Muscle of back (tissue), 11 donors: ENCODE results near the gene PRSS27. TPM values are rescaled to one million over a fixed set of nuclear protein-coding genes. Genes with fewer than 3 reads are reported as not detected.
A peak's percentile ranks its signal among the peaks of the same experiment; 100 is the strongest.
"Not testable (repeated sequence)": the region's sequence is repeated elsewhere in the genome, so short reads cannot be mapped to it uniquely, and the experiment has no call there.

Experiments
- DNase-seq, 3 donors: peaks; one replicate each; pipeline versions ENCODE4 v3.0.0 to v3.0.0-alpha.2; 2013
- polyA plus RNA-seq, 10 donors: library from polyadenylated mRNA; unstranded; fragments of 120-200 nt; gene quantifications; one replicate each; pipeline ENCODE4 v1.2.1, GENCODE V29; 2013; ENCODE audit not compliant: insufficient read length in 10 of 10

PRSS27 gene
- polyA plus RNA-seq, 10 donors = 0.86 to 1.6 (median 1.2) TPM

DNA sequence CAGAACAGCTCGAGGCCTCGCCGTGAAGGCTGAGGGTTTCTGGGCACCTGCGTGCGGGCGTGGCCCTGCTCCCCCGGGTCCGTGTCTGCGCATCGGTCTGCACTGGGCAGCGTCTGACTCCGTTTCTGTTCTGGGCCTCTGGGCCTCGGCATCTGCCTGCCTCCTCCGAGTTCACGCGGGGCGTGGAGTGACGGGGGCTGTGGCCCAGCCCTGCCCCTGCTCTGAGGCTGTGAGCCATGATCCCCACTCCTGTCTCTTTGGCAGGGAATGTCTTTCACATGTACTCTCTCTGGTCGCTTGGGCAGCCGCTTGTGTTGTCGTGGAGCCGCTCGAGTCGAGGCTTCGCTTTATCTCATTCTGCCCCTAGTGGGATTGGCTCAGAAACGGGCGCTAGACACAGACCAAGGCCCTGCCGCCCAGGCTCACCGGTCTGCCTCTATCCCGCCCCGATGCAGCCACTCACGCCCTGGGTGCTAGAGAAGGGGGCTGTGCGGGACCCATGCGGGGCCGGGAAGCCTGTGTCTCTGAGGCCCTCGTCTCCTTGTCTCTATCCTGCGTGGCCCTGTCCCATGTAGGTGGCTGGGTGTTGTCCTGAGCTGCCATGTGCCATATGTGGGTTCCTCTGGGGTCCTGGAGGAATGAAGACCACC, 23.3 kb downstream of the PRSS27 start:
- not testable (repeated sequence) for DNase-seq

- DNase-seq = peak; percentile 38 to 63 (median 40)
Measured at GRCh38 chr16:2692948-2693651, 26.9 kb downstream of the PRSS27 start.

GRCh38 chr16:2692251-2692947, 27.6 kb downstream of the PRSS27 start:
- peak; percentile 40 to 63 (median 41) for DNase-seq

GRCh38 chr16:2691491-2692248, 28.4 kb downstream of the PRSS27 start:
- DNase-seq = peak in 2 of 3 donors; percentile 20 to 22

GRCh38 chr16:2690852-2691251, 29.2 kb downstream of the PRSS27 start:
- no peak for DNase-seq

DNA sequence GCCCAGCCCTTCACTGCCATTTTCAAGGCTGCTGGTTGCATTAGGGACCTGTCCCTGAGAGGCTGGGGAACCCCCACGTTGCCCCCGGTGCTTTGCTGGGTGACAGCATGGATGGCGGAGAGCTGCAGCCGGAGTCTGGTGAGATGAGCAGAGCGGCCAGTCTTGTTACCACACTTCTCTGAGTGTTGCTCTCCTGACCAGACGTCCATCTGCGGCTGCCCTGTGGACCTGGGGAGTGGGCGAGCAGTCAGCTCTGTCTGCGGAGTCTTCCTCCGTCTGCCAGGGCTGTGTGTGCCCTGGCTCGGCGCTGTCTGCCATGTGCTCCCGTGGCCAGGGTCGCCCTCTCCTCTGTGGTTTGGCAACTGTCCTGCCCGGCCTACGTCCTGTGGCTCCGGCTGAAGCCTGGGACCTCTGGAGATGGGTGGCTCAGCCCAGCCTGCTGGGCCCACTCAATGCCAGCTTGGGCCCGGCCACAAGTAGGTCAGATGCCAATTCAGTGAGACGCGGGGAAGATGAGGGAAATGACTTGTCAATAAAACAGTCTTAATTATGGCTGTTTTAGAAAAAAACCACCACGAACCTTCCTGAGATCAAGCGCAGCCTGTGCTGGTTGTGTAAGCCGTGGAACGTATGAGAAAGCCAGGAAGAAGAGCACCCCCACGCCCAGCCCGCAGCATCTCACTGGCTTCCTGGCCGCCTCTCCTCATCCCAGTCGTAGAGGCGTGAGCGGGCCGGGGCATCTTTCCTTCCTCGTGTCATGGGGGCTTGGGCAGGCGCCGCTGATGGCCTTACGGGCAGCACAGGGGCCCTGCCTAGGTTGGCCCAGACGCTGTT, 29.8 kb downstream of the PRSS27 start:
- DNase-seq = no peak

DNA sequence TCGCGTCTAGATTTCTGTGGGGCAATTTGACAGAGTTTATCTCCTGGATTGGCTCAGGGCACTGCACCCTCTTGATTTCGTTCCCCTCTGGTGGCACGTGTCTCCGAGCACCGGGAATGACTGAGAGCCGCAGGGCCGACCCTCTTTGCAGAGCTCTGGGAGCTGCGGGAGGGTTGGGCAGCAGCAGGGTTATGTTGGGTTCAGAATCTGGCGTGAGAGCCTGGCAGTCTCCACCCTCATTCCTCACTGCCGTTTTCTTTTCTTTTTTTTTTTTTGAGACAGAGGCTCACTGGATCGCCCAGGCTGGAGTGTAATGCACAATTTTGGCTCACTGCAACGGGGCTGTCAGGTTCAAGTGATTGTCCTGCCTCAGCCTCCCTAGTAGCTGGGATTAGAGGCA, 30.6 kb downstream of the PRSS27 start:
- not testable (repeated sequence) for DNase-seq

DNA sequence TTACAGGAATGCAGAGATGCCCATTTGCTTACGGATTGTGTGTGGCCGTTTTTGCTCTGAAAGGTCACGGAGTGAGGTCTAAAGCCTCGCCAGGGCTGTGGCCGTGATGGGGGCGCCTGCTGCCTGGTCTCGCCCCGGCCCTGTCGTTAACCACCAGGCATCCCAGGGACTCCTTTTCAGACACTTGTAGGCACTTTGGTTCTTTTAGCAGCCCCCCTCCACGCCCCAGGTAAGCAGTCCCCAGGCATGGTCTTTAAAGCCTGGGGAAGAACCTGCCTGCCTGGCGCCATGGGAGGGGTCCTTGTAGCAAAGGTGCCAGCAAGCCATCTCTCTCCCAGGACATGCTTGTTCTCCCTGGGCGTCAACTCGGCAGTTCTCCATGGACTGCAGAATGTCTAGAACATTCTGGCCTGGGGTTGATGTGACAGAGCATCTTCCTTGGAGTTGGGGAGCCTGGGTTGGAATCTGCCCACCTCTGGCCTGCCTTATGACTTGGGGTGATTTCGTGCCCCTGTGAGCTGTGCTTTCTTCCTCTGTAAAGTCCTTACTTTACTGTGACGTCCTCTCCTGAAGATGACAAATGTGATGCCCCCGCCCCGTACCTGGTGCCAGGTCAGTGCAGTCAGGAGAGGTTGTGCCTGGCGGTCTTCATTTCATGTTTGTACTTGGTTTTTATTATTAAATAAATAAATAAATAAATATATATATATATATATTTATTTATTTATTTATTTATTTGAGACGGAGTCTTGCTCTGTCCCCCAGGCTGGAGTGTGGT, 32.3 kb downstream of the PRSS27 start:
- no peak for DNase-seq

- peak in 2 of 3 donors; percentile 25 to 31 for DNase-seq
Measured at GRCh38 chr16:2686912-2687507, 33.0 kb downstream of the PRSS27 start.

DNA sequence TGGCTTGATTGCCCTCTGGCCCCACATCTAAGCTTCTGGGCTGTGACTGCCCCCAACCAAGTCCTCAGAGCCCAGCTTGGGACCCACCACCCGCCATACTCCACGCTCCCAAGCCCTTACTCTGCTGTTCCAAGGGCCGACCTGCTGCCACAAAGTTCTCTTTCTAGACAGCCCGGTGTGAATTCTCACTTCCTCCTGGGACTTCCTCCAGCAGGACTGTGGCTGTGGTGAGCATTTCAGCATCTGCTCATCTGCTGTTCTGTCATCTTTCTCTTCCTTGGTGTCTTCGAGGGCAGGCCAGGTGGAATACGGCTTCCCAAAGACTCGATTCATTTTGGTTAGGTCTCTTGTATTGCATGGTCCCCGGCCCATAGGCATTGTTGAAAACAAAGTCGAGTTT, 33.9 kb downstream of the PRSS27 start:
- DNase-seq = not testable (repeated sequence)

DNA sequence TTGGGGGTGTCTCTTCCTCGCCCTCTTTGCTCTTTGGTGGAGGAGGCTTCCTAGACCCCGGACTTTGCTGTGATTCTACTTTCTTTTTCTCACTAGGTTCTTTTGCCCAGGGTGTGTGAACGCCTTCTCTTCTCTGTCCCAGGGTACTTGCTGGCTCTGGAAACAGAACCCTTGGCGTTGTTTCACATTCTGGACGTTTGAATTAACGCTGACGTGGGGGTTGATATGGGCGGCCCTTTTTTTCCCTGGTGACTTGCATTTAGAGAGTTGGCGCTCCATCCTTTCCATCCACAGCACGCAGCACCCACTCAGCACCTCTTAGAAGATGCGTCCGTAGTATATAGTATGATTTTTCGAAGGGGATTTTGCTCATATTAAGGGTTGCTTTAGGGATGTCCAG, 37.0 kb downstream of the PRSS27 start:
- not testable (repeated sequence) for DNase-seq

- peak; percentile 96 to 99 (median 98) for DNase-seq
Measured at GRCh38 chr16:2682209-2683021, 37.6 kb downstream of the PRSS27 start, which contains the start of gene KCTD5. KCTD5 (plus strand) TSS chr16:2682523; CDS start chr16:2682549, 26 bp downstream.

DNA sequence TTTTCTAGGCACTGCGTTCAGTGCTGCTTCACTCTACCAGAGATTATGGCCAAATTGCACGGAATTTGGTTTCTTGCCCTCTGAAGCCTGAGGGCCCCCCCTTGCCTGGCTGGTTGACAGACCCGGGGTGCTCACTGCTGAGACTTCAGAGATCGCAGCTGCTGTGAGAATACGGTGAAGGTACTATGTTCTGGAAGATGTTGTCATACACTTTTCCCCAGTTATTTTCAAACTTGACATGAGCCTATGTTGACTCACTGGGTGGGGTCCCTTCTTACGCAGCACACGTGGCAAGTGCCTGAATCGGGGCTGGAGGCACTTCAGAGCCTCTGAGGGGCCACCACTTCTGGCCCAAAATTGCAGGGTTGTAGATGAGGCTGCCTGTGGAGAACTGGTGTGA, 39.7 kb downstream of the PRSS27 start:
- not testable (repeated sequence) for DNase-seq

- DNase-seq = not testable (repeated sequence)
Measured at GRCh38 chr16:2679902-2680301, 40.1 kb downstream of the PRSS27 start.

GRCh38 chr16:2678206-2678965, 41.6 kb downstream of the PRSS27 start:
- DNase-seq = not testable (repeated sequence)

- DNase-seq = not testable (repeated sequence)
Measured at GRCh38 chr16:2676937-2677336, 43.1 kb downstream of the PRSS27 start.

DNA sequence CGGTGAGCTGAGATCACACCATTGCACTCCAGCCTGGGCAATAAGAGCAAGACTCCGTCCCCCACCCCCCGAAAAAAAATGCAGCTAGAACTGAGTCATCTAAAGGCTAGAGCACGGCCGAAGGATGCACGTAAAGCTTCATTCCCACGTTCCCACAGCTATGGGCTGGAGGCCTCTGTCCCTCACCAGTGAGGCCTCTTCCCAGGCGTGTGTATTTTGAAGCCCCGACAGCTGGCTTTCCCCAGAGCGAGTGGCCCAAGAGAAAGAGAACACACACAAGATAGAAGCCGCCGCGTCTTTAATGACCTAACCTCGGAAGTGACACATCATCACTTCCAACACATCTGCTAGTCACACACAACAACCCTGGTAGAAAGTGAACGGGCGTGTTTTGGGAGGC, 44.3 kb downstream of the PRSS27 start:
- no peak for DNase-seq

DNA sequence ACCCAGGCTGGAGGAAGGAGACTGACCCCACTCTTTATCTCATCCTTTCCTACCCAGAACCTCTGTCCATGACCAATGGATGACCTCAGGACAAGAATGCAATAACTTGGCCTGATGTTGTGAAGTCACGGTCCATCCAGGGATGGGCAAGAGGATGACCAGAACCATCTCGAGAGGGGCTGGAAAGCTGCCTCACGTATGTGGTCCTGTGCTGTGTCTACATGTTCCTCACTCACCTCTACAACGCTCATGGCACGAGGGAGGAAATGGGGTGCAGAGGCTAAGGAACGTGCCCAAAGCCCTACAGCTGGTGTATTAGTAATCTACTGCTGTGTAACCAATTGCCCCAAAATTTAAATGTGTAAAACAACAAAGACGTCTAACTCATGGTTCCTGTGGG, 45.0 kb downstream of the PRSS27 start:
- no peak for DNase-seq
